HFFc6 (cell line): Measurements from ENCODE around the gene AZIN2. TPM values are rescaled to one million over a fixed set of nuclear protein-coding genes. Genes with fewer than 3 reads are reported as not detected.
"Not testable (repeated sequence)": the region's sequence is repeated elsewhere in the genome, so short reads cannot be mapped to it uniquely, and the experiment has no call there.

Source experiments
- DNase-seq: peaks from one replicate; pipeline ENCODE4 v3.0.0-alpha.2; 2018
- H3K27ac Mint-ChIP-seq: 2 replicates; pipeline ENCODE4 v1.8.0; 2020; ENCODE audit warnings: mild to moderate bottlenecking, mixed read lengths
- H3K27me3 Mint-ChIP-seq: 2 replicates; pipeline ENCODE4 v1.8.0; 2021; ENCODE audit warnings: mild to moderate bottlenecking, moderate library complexity, mixed read lengths; ENCODE audit not compliant: insufficient read depth
- H3K36me3 Mint-ChIP-seq: 2 replicates; pipeline ENCODE4 v1.8.0; 2021; ENCODE audit warnings: low read depth, mixed read lengths
- H3K4me1 Mint-ChIP-seq: 2 replicates; pipeline ENCODE4 v1.8.0; 2020; ENCODE audit warnings: low read depth, mixed read lengths
- H3K4me3 Mint-ChIP-seq: 2 replicates; pipeline ENCODE4 v1.8.0; 2020; ENCODE audit warnings: mild to moderate bottlenecking, moderate library complexity, mixed read lengths
- H3K9me3 Mint-ChIP-seq: 2 replicates; pipeline ENCODE4 v1.8.0; 2020; ENCODE audit warnings: mild to moderate bottlenecking, mixed read lengths
- total RNA-seq, 6 experiments: library from RNA; stranded (reverse); fragmentation: NEBNext Ultra II Directional; extraction: Animal tissue kit (Norgen Biotek cat#: 25700); gene quantifications; 2 replicates in 1 of 6; 3 replicates in 5 of 6; pipeline ENCODE4 v1.2.3, GENCODE V29; 2021
- TF ChIP-seq, protein P1 (sequence below): fragments of 200-600 bp; sonication (generic); IDR thresholded peaks from 2 replicates; pipeline ENCODE4 v1.5.0; 2021; ENCODE audit warnings: antibody characterized with exemption, mild to moderate bottlenecking

The AZIN2 gene
- total RNA-seq, 6 experiments from 2014 or later = 2.4 to 3.7 (median 3.1) TPM

DNA sequence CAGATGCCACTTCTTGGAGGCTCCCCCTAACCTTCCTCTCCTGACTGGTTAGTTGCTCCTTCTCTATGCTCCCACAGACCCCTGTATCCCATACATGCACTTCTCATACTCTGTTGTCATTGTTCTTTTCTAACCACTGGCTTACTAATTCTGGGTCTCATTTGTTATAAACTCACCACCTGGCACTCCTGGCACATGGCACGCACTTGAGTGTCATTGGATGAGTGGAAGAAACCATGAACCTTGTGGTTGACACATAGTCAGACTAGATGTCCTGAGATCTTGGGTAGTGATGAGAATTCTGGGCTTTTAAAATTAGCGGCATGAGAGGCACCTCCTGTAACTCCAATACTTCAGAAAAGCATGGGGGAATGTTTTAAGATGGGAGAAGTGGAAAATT lies 51.6 kb downstream of the AZIN2 start:
- Mint-ChIP-seq H3K4me1 (peaks cover 8% of the 10 kb centered on the region), H3K4me3 (no peak overlapping the region), H3K9me3 (no peaks in the 10 kb centered on the region), H3K27ac (no peak overlapping the region), H3K27me3 (peaks cover 4% of the 10 kb centered on the region), H3K36me3 (no peaks in the 10 kb centered on the region)
- no peak for DNase-seq
- TF ChIP-seq, protein P1, sequence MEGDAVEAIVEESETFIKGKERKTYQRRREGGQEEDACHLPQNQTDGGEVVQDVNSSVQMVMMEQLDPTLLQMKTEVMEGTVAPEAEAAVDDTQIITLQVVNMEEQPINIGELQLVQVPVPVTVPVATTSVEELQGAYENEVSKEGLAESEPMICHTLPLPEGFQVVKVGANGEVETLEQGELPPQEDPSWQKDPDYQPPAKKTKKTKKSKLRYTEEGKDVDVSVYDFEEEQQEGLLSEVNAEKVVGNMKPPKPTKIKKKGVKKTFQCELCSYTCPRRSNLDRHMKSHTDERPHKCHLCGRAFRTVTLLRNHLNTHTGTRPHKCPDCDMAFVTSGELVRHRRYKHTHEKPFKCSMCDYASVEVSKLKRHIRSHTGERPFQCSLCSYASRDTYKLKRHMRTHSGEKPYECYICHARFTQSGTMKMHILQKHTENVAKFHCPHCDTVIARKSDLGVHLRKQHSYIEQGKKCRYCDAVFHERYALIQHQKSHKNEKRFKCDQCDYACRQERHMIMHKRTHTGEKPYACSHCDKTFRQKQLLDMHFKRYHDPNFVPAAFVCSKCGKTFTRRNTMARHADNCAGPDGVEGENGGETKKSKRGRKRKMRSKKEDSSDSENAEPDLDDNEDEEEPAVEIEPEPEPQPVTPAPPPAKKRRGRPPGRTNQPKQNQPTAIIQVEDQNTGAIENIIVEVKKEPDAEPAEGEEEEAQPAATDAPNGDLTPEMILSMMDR = no peak

DNA sequence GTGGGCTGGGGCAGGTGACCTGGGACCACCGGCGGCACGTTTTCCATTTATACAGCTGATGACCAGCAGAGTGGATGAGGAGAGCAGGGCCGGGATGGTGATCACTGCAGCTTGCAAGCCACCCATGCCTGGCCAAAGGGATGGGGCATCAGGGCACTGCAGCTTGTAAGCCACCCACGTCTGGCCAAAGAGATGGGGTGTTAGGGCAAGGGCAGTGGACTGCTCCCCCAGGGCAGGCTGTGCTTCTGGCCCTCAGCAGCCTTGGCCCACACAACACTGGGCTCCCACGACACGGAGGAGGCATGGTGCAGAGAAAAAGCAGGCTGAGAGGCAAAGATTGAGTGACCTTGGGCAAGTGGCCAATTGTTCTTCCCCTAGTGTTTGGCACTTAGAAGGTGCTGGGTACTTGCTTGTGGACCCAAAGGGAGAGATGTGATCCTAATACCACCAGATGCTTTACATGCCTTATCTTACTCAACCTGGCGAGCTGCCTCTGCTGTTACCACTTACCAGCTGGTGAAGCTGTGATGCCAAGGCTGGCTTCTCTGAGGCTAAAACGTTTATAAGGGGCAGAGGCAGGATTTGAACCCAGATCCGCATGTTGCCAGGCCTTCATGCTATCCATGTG lies 52.6 kb downstream of the AZIN2 start:
- Mint-ChIP-seq H3K36me3 (no peaks in the 10 kb centered on the region), H3K27ac (no peak overlapping the region), H3K4me1 (peaks cover 5% of the 10 kb centered on the region), H3K9me3 (no peaks in the 10 kb centered on the region), H3K27me3 (peaks cover 4% of the 10 kb centered on the region), H3K4me3 (no peak overlapping the region)
- no peak for DNase-seq
- TF ChIP-seq, protein P1 = no peak

DNA sequence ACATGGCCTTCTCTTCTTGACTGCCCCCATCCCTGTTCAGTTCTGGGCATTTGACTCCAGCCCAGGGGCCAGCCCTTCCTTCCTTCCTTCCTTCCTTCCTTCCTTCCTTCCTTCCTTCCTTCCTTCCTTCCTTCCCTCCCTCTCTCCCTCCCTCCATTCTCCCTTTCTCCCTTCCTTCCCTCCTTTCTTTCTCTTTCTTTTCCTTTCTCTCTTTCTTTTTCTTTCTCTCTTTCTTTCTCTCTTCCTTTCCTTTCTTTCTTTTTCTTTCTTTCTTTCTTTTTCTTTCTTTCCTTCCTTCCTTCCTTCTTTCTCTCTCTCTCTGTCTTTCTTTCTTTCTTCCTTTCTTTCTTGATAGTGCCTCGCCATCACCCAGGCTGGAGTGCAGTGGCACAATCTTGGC lies 55.1 kb downstream of the AZIN2 start:
- not testable (repeated sequence) for H3K36me3 Mint-ChIP-seq, H3K4me1 Mint-ChIP-seq, H3K9me3 Mint-ChIP-seq

DNA sequence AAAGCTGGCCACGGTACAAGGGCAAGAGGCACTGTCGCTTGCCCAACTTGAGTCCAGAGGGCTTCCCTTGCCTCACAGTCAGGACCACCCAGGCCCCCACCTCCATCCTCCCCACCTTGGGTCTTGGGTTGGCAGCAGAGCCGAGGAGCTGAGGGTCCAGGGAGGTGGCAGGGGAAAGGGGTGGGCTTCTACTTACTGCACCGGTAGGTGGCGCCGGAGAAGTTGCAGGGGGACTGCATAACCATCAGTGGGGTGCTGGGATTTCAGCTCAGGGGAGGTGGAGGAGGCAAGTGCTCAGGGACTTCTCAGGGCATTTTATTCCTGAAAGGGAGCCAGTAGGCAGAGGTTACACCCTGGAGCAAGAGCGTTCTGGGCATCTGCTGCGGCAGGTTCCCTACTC lies 56.8 kb downstream of the AZIN2 start:
- Mint-ChIP-seq H3K9me3 (no peaks in the 10 kb centered on the region), H3K27ac (no peak overlapping the region), H3K4me1 (peaks cover 12% of the 10 kb centered on the region), H3K36me3 (no peaks in the 10 kb centered on the region), H3K27me3 (peaks cover 4% of the 10 kb centered on the region), H3K4me3 (no peak overlapping the region)
- TF ChIP-seq, protein P1 = peak; percentile 83
- DNase-seq = no peak

More for the DNA sequence above, 55.1 kb downstream of the AZIN2 start:
- not testable (repeated sequence) for H3K27me3 Mint-ChIP-seq, DNase-seq, H3K27ac Mint-ChIP-seq, H3K4me3 Mint-ChIP-seq

DNA sequence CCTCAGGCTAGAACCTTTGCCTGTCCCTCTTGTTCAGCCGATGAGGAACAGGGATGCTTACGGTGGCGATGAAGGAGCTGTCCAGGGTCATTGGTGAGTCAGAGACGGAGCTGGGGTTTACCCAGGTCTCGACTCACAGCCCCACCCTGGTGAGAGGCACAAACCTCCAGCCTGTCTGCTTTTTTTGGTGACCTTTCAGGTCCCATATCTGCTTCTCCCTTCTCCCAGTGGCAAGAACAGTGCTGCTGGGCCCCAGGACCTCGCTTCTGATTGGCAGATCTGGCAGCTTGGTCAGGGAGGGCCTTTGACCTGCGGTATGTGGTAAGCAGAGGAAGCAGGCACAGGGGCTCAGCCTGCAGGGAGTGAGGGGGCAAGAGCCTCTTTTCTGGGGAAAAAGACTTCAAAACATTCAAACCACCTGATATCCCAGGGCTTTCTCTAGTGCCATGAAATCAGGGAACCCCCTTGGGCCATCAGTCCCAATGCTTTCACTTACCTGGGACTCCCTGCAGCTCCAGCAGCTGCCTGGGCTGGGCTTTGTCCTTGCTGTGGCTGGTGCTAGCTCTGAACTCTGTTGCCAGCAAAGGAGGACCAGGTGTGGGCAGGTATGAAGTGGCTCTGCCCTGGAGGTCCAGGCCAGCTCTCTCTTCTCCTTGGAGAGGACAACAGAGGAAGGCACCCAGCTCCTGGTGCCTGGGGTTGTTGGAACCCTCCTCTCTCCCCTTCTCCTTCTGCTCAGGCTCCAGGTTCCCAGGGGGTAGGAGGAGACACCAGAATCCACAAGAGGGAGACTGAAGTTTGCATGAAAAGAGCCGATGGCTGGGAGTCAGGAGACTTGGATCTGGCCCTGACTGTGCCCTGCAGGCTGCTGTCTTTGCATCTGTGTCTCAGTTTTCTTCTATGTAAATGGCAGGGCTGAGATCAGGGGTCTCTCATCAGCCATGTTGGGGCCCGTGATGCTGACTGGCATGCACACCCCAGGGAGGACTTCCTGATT lies 59.5 kb downstream of the AZIN2 start:
- peaks cover 3% of the 10 kb centered on the region; the same call in 1 of the 2 replicates for H3K27me3 Mint-ChIP-seq
- H3K36me3 Mint-ChIP-seq = no peaks in the 10 kb centered on the region
- no peak overlapping the region for H3K4me3 Mint-ChIP-seq
- H3K4me1 Mint-ChIP-seq = peaks cover 36% of the 10 kb centered on the region
- no peak overlapping the region for H3K27ac Mint-ChIP-seq
- no peaks in the 10 kb centered on the region for H3K9me3 Mint-ChIP-seq
- no peak for DNase-seq
- TF ChIP-seq, protein P1 = 0 out of 2 replicates have a peak, but pooled peaks have one; percentile 16

DNA sequence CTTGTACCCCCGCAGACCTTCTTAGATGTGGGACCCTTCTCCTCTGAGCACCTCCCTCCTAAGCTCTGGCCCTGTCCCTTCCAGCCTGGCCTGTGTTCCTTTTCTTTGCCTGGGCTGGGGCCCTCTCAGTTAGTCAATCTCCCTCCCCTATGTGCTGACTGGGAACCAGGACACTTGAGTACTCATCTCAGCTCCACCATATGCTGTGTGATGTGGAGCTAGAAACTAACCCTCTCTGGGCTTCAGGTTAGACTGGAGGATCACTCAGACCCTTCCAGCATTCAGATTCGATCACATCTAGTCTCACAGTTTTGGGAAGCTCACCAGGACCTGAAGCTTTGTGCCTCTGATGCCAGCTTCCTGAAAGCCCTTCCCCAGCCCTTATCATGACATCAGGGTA lies 60.3 kb downstream of the AZIN2 start:
- TF ChIP-seq, protein P1 = no peak
- peaks cover 3% of the 10 kb centered on the region; the same call in 1 of the 2 replicates for H3K27me3 Mint-ChIP-seq
- no peak overlapping the region for H3K27ac Mint-ChIP-seq
- no peaks in the 10 kb centered on the region for H3K36me3 Mint-ChIP-seq
- H3K9me3 Mint-ChIP-seq = no peaks in the 10 kb centered on the region
- peaks cover 36% of the 10 kb centered on the region for H3K4me1 Mint-ChIP-seq
- no peak for DNase-seq
- H3K4me3 Mint-ChIP-seq = no peak overlapping the region
